ENCODE measurements around the gene PIEZO2.

DNA sequence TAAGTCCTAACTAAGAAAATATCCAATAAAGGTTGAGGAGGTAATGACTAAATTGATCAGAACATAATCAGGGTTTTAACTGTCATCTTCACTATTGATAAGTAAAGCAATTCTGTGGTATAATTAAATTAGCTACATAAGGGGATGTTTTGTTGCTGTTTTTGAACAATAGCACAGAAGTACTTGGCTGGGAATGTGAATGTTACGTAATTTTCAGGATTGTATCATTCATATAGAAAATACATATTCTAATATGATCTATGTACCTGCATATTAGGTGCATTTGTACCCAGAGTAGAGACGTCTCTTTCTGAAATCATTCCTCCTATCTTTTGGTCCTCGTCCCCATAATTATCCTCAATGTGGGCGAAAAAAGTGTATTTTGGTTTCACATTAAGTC is 109.0 kb downstream of the PIEZO2 start:
- TF ChIP-seq, protein P1, sequence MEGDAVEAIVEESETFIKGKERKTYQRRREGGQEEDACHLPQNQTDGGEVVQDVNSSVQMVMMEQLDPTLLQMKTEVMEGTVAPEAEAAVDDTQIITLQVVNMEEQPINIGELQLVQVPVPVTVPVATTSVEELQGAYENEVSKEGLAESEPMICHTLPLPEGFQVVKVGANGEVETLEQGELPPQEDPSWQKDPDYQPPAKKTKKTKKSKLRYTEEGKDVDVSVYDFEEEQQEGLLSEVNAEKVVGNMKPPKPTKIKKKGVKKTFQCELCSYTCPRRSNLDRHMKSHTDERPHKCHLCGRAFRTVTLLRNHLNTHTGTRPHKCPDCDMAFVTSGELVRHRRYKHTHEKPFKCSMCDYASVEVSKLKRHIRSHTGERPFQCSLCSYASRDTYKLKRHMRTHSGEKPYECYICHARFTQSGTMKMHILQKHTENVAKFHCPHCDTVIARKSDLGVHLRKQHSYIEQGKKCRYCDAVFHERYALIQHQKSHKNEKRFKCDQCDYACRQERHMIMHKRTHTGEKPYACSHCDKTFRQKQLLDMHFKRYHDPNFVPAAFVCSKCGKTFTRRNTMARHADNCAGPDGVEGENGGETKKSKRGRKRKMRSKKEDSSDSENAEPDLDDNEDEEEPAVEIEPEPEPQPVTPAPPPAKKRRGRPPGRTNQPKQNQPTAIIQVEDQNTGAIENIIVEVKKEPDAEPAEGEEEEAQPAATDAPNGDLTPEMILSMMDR (IDR thresholded peaks at IDR 0.05), result no peak
- TF ChIP-seq POLR2A (IDR thresholded peaks at IDR 0.05) (no peak), POLR2AphosphoS5 (IDR thresholded peaks at IDR 0.05) (no peak)

Data from gastroesophageal sphincter (tissue), 3 donors.